Activated CD8-positive, alpha-beta memory T cell treated with anti-CD3 and anti-CD28 coated beads, Interleukin-2, amount 50 U/mL, for 4 hours (primary cell): ENCODE measurements around the gene ZNF493.

Experiments used
- DNase-seq: peaks from one replicate; pipeline ENCODE4 v3.0.0-alpha.2; 2020

The ZNF493 gene

GRCh38 chr19:21396893-21397572 lies at the start of gene ZNF493:
Gene ZNF493 (plus strand): TSS chr19:21397133. CDS start chr19:21397238, 105 bp downstream.
- DNase-seq, result peak; percentile 86

DNA sequence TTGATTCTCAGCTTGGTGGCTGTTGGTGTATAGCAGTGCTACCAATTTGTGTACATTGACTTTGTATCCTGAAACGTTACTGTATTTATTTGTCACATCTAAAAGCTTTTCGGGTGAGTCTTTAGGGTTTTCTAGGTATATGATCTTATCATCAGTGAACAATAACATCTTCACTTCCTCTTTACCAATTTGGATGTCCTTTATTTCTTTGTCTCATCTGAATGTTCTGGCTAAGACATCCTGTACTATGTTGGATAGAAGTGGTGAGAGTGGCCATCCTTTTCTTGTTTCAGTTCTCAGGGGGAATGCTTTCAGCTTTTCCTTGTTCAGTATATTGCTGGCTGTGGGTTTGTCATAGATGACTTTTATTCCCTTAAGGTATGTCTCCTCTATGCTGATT lies 44.1 kb upstream of the ZNF493 start:
- no peak for DNase-seq

GRCh38 chr19:21358768-21359451 lies 38.0 kb upstream of the ZNF493 start, which contains the start of gene ZNF738:
Gene ZNF738 (plus strand): TSS chr19:21359000. CDS start chr19:21359141, 141 bp downstream.
- peak; percentile 75 for DNase-seq

GRCh38 chr19:21362291-21362690 lies 34.6 kb upstream of the ZNF493 start:
- no peak for DNase-seq

DNA sequence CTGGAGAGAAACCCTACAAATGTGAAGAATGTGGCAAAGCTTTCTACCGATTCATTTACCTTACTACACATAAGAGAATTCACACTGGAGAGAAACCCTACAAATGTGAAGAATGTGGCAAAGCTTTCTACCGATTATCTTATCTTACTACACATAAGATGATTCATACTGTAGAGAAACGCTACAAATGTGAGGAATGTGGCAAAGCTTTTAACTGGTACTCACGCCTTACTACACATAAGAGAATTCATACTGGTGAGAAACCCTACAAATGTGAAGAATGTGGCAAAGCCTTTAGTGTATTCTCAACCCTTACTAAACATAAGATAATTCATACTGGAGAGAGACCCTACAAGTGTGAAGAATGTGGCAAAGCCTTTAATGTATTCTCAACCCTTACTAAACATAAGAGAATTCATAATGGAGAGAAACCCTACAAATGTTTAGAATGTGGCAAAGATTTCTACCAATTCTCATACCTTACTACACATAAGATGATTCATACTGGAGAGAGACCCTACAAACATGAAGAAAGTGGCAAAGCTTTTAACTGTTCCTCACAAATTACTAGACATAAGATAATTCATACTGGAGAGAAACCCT lies 12.9 kb upstream of the ZNF493 start:
- no peak for DNase-seq

GRCh38 chr19:21396121-21396520 lies 812 bp upstream of the ZNF493 start:
- no peak for DNase-seq

- no peak for DNase-seq
Measured at GRCh38 chr19:21398851-21399250, 1.9 kb downstream of the ZNF493 start.

GRCh38 chr19:21402303-21402985 lies 5.5 kb downstream of the ZNF493 start:
- no peak for DNase-seq

- no peak for DNase-seq
Measured at GRCh38 chr19:21410166-21410565, 13.2 kb downstream of the ZNF493 start.

- DNase-seq, result no peak
Measured at GRCh38 chr19:21422244-21422643, 25.3 kb downstream of the ZNF493 start.

- no peak for DNase-seq
Measured at GRCh38 chr19:21423057-21424041, 26.4 kb downstream of the ZNF493 start.

DNA sequence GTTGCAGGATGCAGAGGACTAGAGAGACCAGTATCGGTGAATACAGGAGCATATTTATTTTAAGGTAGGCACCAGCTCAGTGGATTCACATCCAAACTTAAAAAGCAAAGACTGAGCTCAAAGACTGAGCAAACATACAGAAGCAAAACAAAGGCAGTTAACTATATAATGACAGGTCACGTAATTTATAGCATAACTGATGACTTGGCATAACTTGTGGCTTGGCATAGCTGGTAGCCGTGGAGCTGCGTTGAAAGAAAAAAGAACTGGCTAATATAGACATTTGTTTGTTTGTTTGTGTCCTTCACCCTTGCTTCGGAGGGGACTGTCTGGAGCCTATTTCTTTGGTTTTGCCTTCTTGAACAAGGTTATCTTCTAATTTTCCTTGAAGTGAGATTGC lies 33.7 kb downstream of the ZNF493 start:
- DNase-seq, result no peak

DNA sequence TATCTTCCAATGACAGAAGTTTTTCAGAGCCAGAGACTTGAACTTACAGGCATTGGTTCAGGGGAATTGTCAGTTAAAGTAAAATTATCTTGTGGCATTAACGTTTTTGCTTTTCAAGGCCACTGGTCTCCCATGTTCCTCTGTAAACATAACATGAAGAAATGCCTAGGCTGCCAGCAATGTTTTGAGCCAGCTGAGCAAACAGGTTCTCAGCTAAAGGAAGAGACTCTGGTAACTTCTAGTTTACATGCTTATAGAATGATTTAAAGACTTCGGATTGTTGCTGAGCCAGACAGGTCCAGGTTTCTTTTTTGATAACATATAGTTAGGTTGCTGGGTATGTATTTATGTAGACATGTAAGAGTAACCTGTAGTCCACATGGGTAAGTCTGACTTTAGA lies 35.7 kb downstream of the ZNF493 start:
- DNase-seq, result no peak

- no peak for DNase-seq
Measured at GRCh38 chr19:21434516-21434915, 37.6 kb downstream of the ZNF493 start.

DNA sequence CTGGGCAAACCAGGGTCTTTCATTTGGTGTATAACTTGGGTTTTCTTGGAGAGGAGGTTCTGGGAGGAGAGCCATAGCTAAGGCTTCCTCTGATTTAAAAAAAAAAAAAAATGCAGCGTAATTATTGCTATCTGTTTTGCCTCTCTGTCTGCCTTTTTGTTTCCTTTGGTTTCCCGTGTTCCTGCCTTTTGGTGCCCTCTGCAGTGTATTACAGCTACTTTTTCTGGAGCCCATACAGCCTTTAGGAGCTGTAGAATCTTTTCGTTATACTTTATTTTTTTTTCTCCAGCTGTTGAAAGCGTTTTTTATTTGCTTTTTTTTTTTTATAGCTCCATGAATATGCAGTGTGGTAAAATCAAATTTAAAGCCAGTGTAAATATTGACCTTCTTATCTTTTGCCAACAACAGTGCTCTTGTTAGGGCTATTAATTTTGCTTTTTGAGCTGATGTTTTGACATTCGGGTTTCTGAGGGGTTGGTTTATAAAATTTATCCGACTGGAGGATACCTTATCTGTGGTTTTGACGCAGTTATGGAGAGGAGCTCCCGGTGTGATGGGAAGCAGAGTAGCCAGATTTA lies 38.1 kb downstream of the ZNF493 start:
- DNase-seq, result no peak

DNA sequence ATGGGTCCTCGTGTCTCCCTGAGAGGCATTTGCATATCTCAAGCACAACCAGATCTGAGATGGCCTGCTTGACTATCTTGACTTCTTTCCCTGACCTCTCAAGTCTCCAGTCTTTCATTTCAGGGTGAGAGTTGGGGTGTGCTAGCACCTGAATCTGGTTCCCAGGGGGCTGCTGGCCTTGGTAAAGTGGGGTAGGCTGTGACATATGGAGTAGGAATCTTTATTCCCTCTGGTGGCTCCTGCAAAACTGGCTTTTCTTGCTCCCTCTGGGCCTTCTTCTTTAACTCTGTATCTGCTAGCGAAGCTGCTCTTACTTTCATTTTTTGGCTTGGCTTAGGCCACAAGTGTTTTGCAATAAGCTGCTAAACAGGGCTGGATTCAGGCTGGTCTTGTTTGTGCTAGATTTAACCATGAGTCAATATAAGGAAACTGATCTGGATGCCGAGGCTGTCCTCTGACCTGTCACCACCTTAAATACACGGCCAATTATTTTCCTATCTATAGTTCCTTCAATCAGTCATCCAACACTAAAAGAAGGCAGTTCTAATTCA lies 42.3 kb downstream of the ZNF493 start:
- no peak for DNase-seq

DNA sequence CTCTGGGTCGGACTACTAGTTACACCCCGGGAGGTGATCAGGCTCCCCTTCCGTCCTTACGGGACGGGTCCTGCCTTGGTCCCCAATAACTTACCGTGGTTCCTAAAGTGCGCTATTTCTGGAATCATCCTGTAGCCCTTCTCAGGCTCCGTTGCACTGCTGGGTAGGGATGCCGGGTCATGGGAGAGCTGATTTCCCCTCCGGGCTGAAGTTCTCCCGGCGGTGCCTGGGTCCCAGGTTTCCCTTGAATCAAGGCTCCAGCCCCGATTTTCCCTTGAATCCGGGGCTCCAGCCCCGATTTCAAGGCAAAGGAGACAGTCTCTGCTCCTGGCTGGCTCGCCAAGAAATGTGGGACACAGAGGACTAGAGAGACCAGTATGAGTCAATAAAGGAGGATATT lies 43.4 kb downstream of the ZNF493 start:
- no peak for DNase-seq

GRCh38 chr19:21451187-21451586 lies 54.3 kb downstream of the ZNF493 start:
- no peak for DNase-seq

DNA sequence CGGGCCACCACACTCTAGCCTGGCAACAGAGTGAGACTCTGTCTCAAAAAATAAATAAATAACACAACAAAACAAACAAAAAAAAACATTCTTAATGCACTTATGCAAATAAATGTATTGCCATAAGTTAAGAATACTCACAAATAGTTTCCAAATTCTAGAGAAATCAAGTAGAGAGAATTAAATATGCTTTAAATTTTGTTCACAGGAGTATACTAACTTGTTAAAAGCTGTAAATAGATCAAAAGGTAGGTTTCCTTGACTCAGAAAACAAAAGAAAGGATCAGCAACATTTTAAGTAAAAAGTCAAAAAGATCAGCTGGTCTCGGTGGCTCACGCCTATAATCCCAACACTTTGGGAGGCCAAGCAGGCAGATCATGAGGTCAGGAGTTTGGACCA lies 58.0 kb downstream of the ZNF493 start:
- DNase-seq, result no peak

DNA sequence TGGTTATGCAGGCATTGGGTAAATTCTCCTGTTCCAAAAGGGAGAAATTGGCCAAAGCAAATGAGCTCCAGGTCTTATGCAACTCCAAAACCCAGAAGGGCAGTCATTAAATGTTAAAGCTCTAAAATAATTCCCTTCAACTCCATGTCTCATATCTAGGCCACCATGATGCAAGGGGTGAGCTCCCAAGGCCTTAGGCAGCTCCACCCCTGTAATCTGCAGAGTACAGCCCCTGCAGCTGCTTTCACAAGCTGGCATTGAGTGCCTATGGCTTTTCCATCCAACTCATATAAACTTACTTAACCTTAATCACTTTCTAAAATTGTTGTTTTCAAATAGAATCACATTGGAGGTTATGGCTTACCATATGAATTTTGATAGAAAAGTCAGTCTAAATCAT lies 63.8 kb downstream of the ZNF493 start:
- no peak for DNase-seq

DNA sequence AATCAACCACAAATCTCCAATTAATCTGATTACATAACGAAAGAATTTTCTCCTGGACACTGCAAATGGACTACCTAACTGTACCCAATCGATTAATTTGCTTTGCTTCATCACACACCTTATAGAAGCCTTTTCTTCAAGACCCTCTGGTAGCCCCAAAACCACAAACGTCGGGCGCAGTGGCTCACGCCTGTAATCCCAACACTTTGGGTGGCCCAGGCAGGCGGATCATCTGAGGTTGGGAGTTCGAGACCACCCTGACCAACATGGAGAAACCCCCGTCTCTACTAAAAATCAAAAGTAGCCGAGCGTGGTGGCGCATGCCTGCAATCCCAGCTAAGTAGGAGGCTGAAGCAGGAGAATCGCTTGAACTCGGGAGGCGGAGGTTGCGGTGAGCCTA lies 65.6 kb downstream of the ZNF493 start:
- DNase-seq, result no peak
